Lower leg skin (tissue), 3 donors: ENCODE data around the gene ATG7.

Experiments used
- CTCF ChIP-seq, 3 donors: fragments of 450-650 bp; IDR thresholded peaks; one replicate each; pipeline ENCODE4 v1.5.1; 2016; ENCODE audit warnings: antibody characterized with exemption in 3 of 3, mild to moderate bottlenecking in 3 of 3, moderate library complexity in 2 of 3
- POLR2A ChIP-seq, 2 donors: fragments of 450-650 bp; IDR thresholded peaks; one replicate each; pipeline ENCODE4 v1.6.1; 2016 to 2017; ENCODE audit warnings: antibody characterized with exemption in 2 of 2, mild to moderate bottlenecking in 1 of 2, moderate library complexity in 1 of 2

GRCh38 chr3:11589706-11590105, 317.5 kb downstream of the ATG7 start:
- TF ChIP-seq POLR2A (IDR thresholded peaks at IDR 0.05) (no peak), CTCF (IDR thresholded peaks at IDR 0.05) (no peak)
